ENCODE data around the gene GOLT1A.

The GOLT1A gene

GRCh38 chr1:204256531-204256930 lies 42.7 kb upstream of the GOLT1A start:
- Histone ChIP-seq H3K23ac (ENCODE audit: low read length) (no peak overlapping the region), H4K8ac (ENCODE audit: low read depth, low read length) (no peak overlapping the region), H2BK5ac (ENCODE audit: low read length) (no peak overlapping the region), H3K27me3 (ENCODE audit: insufficient read depth, low read length, poor library complexity) (no peaks in the 10 kb centered on the region), H3K4ac (ENCODE audit: low read depth, low read length) (no peak overlapping the region), H3K56ac (ENCODE audit: low read length) (peak overlapping the region; percentile 25), H3K79me1 (ENCODE audit: low read length) (no peaks in the 10 kb centered on the region), H3K4me3 (ENCODE audit: low read length) (no peak overlapping the region), H4K5ac (ENCODE audit: low read length) (no peak overlapping the region), H3K79me2 (ENCODE audit: control insufficient read depth, insufficient read depth, low read length) (no peaks in the 10 kb centered on the region), H2BK15ac (replicated peaks; ENCODE audit: low read depth) (no peak overlapping the region), H2AK5ac (ENCODE audit: low read length) (no peak overlapping the region), H3K4me1 (ENCODE audit: control insufficient read depth, low read depth, low read length) (peaks cover 5% of the 10 kb centered on the region), H3K9ac (ENCODE audit: low read length) (no peak overlapping the region), H3K36me3 (ENCODE audit: control insufficient read depth, insufficient read depth, low read length) (no peaks in the 10 kb centered on the region), H2BK120ac (ENCODE audit: low read depth, low read length) (no peak overlapping the region), H3K4me2 (ENCODE audit: low read length) (no peak overlapping the region), H3K27ac (ENCODE audit: low read depth, low read length) (no peak overlapping the region), H3K18ac (ENCODE audit: low read length) (no peak overlapping the region)
- WGBS (ENCODE audit: extremely low coverage, insufficient coverage, low lambda C conversion rate): no CpG with 5 or more reads among the region's 10 CpGs
- DNase-seq: no peak

- no peak overlapping the region for H3K23ac ChIP-seq (ENCODE audit: low read length)
- H3K36me3 ChIP-seq (ENCODE audit: control insufficient read depth, insufficient read depth, low read length): no peaks in the 10 kb centered on the region
- no peak overlapping the region for H4K8ac ChIP-seq (ENCODE audit: low read depth, low read length)
- H3K4me3 ChIP-seq (ENCODE audit: low read length): no peak overlapping the region
- peak overlapping the region; percentile 39 for H3K56ac ChIP-seq (ENCODE audit: low read length)
- no CpG with 5 or more reads among the region's 5 CpGs for WGBS (ENCODE audit: extremely low coverage, insufficient coverage, low lambda C conversion rate)
- H3K79me2 ChIP-seq (ENCODE audit: control insufficient read depth, insufficient read depth, low read length): no peaks in the 10 kb centered on the region
- no peak overlapping the region for H3K27ac ChIP-seq (ENCODE audit: low read depth, low read length)
- no peaks in the 10 kb centered on the region for H3K79me1 ChIP-seq (ENCODE audit: low read length)
- no peak overlapping the region for H2BK5ac ChIP-seq (ENCODE audit: low read length)
- H3K27me3 ChIP-seq (ENCODE audit: insufficient read depth, low read length, poor library complexity): no peaks in the 10 kb centered on the region
- no peak overlapping the region for H3K9ac ChIP-seq (ENCODE audit: low read length)
- no peak overlapping the region for H4K5ac ChIP-seq (ENCODE audit: low read length)
- peak; percentile 25 for DNase-seq
- H3K18ac ChIP-seq (ENCODE audit: low read length): no peak overlapping the region
- H3K4ac ChIP-seq (ENCODE audit: low read depth, low read length): no peak overlapping the region
- no peak overlapping the region for H3K4me2 ChIP-seq (ENCODE audit: low read length)
- H2AK5ac ChIP-seq (ENCODE audit: low read length): no peak overlapping the region
- no peak overlapping the region for H2BK15ac ChIP-seq (replicated peaks; ENCODE audit: low read depth)
- H2BK120ac ChIP-seq (ENCODE audit: low read depth, low read length): no peak overlapping the region
- H3K4me1 ChIP-seq (ENCODE audit: control insufficient read depth, low read depth, low read length): peaks cover 5% of the 10 kb centered on the region
Observed at GRCh38 chr1:204255966-204256365, 42.2 kb upstream of the GOLT1A start.

GRCh38 chr1:204255225-204255624 lies 41.4 kb upstream of the GOLT1A start:
- DNase-seq: peak; percentile 60
- WGBS (ENCODE audit: extremely low coverage, insufficient coverage, low lambda C conversion rate): no CpG with 5 or more reads among the region's 5 CpGs
- H2BK5ac ChIP-seq (ENCODE audit: low read length): no peak overlapping the region

GRCh38 chr1:204254031-204254661 lies 40.4 kb upstream of the GOLT1A start:
- Histone ChIP-seq H2AK5ac (ENCODE audit: low read length) (no peak overlapping the region), H3K18ac (ENCODE audit: low read length) (no peak overlapping the region), H3K23ac (ENCODE audit: low read length) (no peak overlapping the region), H3K4me2 (ENCODE audit: low read length) (no peak overlapping the region), H3K9ac (ENCODE audit: low read length) (no peak overlapping the region), H3K36me3 (ENCODE audit: control insufficient read depth, insufficient read depth, low read length) (no peaks in the 10 kb centered on the region), H3K56ac (ENCODE audit: low read length) (no peak overlapping the region), H3K27ac (ENCODE audit: low read depth, low read length) (no peak overlapping the region), H4K5ac (ENCODE audit: low read length) (no peak overlapping the region), H4K8ac (ENCODE audit: low read depth, low read length) (no peak overlapping the region), H2BK120ac (ENCODE audit: low read depth, low read length) (no peak overlapping the region), H3K4me3 (ENCODE audit: low read length) (no peak overlapping the region), H3K79me2 (ENCODE audit: control insufficient read depth, insufficient read depth, low read length) (no peaks in the 10 kb centered on the region), H2BK15ac (replicated peaks; ENCODE audit: low read depth) (no peak overlapping the region), H3K79me1 (ENCODE audit: low read length) (no peaks in the 10 kb centered on the region), H3K4ac (ENCODE audit: low read depth, low read length) (no peak overlapping the region), H2BK5ac (ENCODE audit: low read length) (no peak overlapping the region), H3K27me3 (ENCODE audit: insufficient read depth, low read length, poor library complexity) (no peaks in the 10 kb centered on the region), H3K4me1 (ENCODE audit: control insufficient read depth, low read depth, low read length) (peaks cover 5% of the 10 kb centered on the region)
- no CpG with 5 or more reads among the region's 7 CpGs for WGBS (ENCODE audit: extremely low coverage, insufficient coverage, low lambda C conversion rate)
- peak; percentile 28 for DNase-seq

More at GRCh38 chr1:204255225-204255624, 41.4 kb upstream of the GOLT1A start:
- H3K56ac ChIP-seq (ENCODE audit: low read length): no peak overlapping the region
- no peak overlapping the region for H3K18ac ChIP-seq (ENCODE audit: low read length)
- H3K79me1 ChIP-seq (ENCODE audit: low read length): no peaks in the 10 kb centered on the region
- no peak overlapping the region for H4K8ac ChIP-seq (ENCODE audit: low read depth, low read length)
- H2BK15ac ChIP-seq (replicated peaks; ENCODE audit: low read depth): no peak overlapping the region
- no peak overlapping the region for H3K27ac ChIP-seq (ENCODE audit: low read depth, low read length)
- H3K4ac ChIP-seq (ENCODE audit: low read depth, low read length): no peak overlapping the region
- H3K23ac ChIP-seq (ENCODE audit: low read length): no peak overlapping the region
- H2AK5ac ChIP-seq (ENCODE audit: low read length): no peak overlapping the region
- no peak overlapping the region for H3K9ac ChIP-seq (ENCODE audit: low read length)
- H4K5ac ChIP-seq (ENCODE audit: low read length): no peak overlapping the region
- no peak overlapping the region for H3K4me2 ChIP-seq (ENCODE audit: low read length)
- peaks cover 5% of the 10 kb centered on the region for H3K4me1 ChIP-seq (ENCODE audit: control insufficient read depth, low read depth, low read length)
- H3K4me3 ChIP-seq (ENCODE audit: low read length): no peak overlapping the region
- H3K27me3 ChIP-seq (ENCODE audit: insufficient read depth, low read length, poor library complexity): no peaks in the 10 kb centered on the region
- H3K79me2 ChIP-seq (ENCODE audit: control insufficient read depth, insufficient read depth, low read length): no peaks in the 10 kb centered on the region
- no peaks in the 10 kb centered on the region for H3K36me3 ChIP-seq (ENCODE audit: control insufficient read depth, insufficient read depth, low read length)
- no peak overlapping the region for H2BK120ac ChIP-seq (ENCODE audit: low read depth, low read length)

GRCh38 chr1:204251926-204252689 lies 38.3 kb upstream of the GOLT1A start:
- Histone ChIP-seq H4K5ac (ENCODE audit: low read length) (no peak overlapping the region), H3K36me3 (ENCODE audit: control insufficient read depth, insufficient read depth, low read length) (no peaks in the 10 kb centered on the region), H2BK15ac (replicated peaks; ENCODE audit: low read depth) (no peak overlapping the region), H3K23ac (ENCODE audit: low read length) (no peak overlapping the region), H3K27ac (ENCODE audit: low read depth, low read length) (no peak overlapping the region), H3K18ac (ENCODE audit: low read length) (no peak overlapping the region), H3K9ac (ENCODE audit: low read length) (no peak overlapping the region), H2BK5ac (ENCODE audit: low read length) (no peak overlapping the region), H2BK120ac (ENCODE audit: low read depth, low read length) (no peak overlapping the region), H3K4me1 (ENCODE audit: control insufficient read depth, low read depth, low read length) (peaks cover 5% of the 10 kb centered on the region), H3K79me2 (ENCODE audit: control insufficient read depth, insufficient read depth, low read length) (no peaks in the 10 kb centered on the region), H3K4ac (ENCODE audit: low read depth, low read length) (no peak overlapping the region), H4K8ac (ENCODE audit: low read depth, low read length) (no peak overlapping the region), H3K56ac (ENCODE audit: low read length) (no peak overlapping the region), H3K79me1 (ENCODE audit: low read length) (no peaks in the 10 kb centered on the region), H2AK5ac (ENCODE audit: low read length) (no peak overlapping the region), H3K27me3 (ENCODE audit: insufficient read depth, low read length, poor library complexity) (no peaks in the 10 kb centered on the region), H3K4me2 (ENCODE audit: low read length) (no peak overlapping the region), H3K4me3 (ENCODE audit: low read length) (no peak overlapping the region)
- WGBS (ENCODE audit: extremely low coverage, insufficient coverage, low lambda C conversion rate): no CpG with 5 or more reads among the region's 6 CpGs
- DNase-seq: no peak
